AG04449 (cell line): ENCODE results near the gene CALN1.

Source experiments
- CTCF ChIA-PET: fragments of 350-600 bp; formaldehyde crosslinking; extraction: SDS; loops from one replicate; lab custom pipeline; 2021; ENCODE audit warnings: antibody characterized with exemption; lab: Yijun Ruan, JAX
- POLR2A ChIA-PET: fragments of 400-600, 350-600 bp; formaldehyde crosslinking; extraction: SDS; loops from one replicate; lab custom pipeline; 2020; ENCODE audit warnings: antibody characterized with exemption, inconsistent platforms; lab: Yijun Ruan, JAX
- DNase-seq: peaks from one replicate; pipeline ENCODE4 v3.0.0-alpha.2; 2010; ENCODE audit warnings: low read depth, low spot score
- H3K4me3 ChIP-seq: 2 replicates; pipeline ENCODE4 v1.5.1; 2011; ENCODE audit warnings: low read depth, mild to moderate bottlenecking, control low read depth, low read length
- CTCF ChIP-seq: IDR thresholded peaks from one replicate; pipeline ENCODE4 v1.5.1; 2011; ENCODE audit warnings: mild to moderate bottlenecking, moderate library complexity, low read length, control low read depth, inconsistent platforms; ENCODE audit not compliant: insufficient read depth; ENCODE audit errors: missing control alignments

Gene CALN1

GRCh38 chr7:72445075-72445474 lies 32.9 kb upstream of the CALN1 start:
- ChIA-PET CTCF (interaction anchor here (1.2 kb wide), 1 partner anchor 9 kb away, joined by 3 read pairs; no protein-coding TSS in a partner anchor), POLR2A (interaction anchor here (0.7 kb wide), 1 partner anchor 10 kb away, joined by 3 read pairs; no protein-coding TSS in a partner anchor)
- no peak for TF ChIP-seq CTCF
- H3K4me3 ChIP-seq = no peak overlapping the region
- DNase-seq = no peak

- POLR2A ChIA-PET = no interaction called here
- TF ChIP-seq CTCF = no peak
- no peak overlapping the region for H3K4me3 ChIP-seq
- CTCF ChIA-PET = interaction anchor here (1.2 kb wide), 1 partner anchor 8 kb away, joined by 3 read pairs; no protein-coding TSS in a partner anchor
- DNase-seq = no peak
Observed at GRCh38 chr7:72444026-72444776, 32.1 kb upstream of the CALN1 start.

- DNase-seq = no peak
- no peak overlapping the region for H3K4me3 ChIP-seq
- ChIA-PET POLR2A (no interaction called here), CTCF (interaction anchor here (0.6 kb wide), 1 partner anchor 49 kb away, joined by 3 read pairs; no protein-coding TSS in a partner anchor)
- TF ChIP-seq CTCF = no peak
Observed at GRCh38 chr7:72441791-72442190, 29.7 kb upstream of the CALN1 start.

GRCh38 chr7:72438491-72438890 lies 26.4 kb upstream of the CALN1 start:
- ChIA-PET POLR2A (no interaction called here), CTCF (no interaction called here)
- DNase-seq = no peak
- TF ChIP-seq CTCF = no peak
- no peak overlapping the region for H3K4me3 ChIP-seq

GRCh38 chr7:72437610-72438009 lies 25.5 kb upstream of the CALN1 start:
- H3K4me3 ChIP-seq = no peak overlapping the region
- CTCF ChIA-PET = no interaction called here
- no peak for TF ChIP-seq CTCF
- POLR2A ChIA-PET = no interaction called here
- DNase-seq = no peak

GRCh38 chr7:72437061-72437585 lies 25.0 kb upstream of the CALN1 start:
- ChIA-PET POLR2A (no interaction called here), CTCF (no interaction called here)
- no peak for DNase-seq
- no peak overlapping the region for H3K4me3 ChIP-seq
- no peak for TF ChIP-seq CTCF
